GM12878 (cell line): Measurements from ENCODE around the gene RAPGEF6. TPM values are rescaled to one million over a fixed set of nuclear protein-coding genes. Genes with fewer than 3 reads are reported as not detected.

Experiments
- ATAC-seq: fragments of 200-7000 bp; cut with Tn5 transposase; 3 replicates; pipeline ENCODE4 v1.9.1; 2020; ENCODE audit warnings: mild to moderate bottlenecking, moderate library complexity
- BruUV-seq: library from RNA; stranded (reverse); fragments of 400-500 nt; replicated peaks from 2 replicates; lab custom pipeline; 2021; lab: Mats Ljungman, UMichigan
- CTCF ChIA-PET: fragments of 300-600 bp; sonication (Branson Sonifier 250); formaldehyde crosslinking; extraction: SDS; loops from one replicate; lab custom pipeline; 2021; ENCODE audit warnings: inconsistent platforms; lab: Yijun Ruan, JAX
- POLR2A ChIA-PET: fragments of 350-600 bp; formaldehyde crosslinking; extraction: SDS; loops from one replicate; lab custom pipeline; 2021; ENCODE audit warnings: inconsistent platforms; lab: Charles Lee
- RAD21 ChIA-PET: fragments of 300-600 bp; sonication (Branson Sonifier 250); formaldehyde crosslinking; loops from one replicate; lab custom pipeline; 2023; ENCODE audit warnings: antibody characterized with exemption; ENCODE audit not compliant: unreplicated experiment; lab: Charles Lee
- SMC1A ChIA-PET: fragments of 300-600 bp; sonication (Branson Sonifier 250); formaldehyde crosslinking; loops from one replicate; lab custom pipeline; 2023; ENCODE audit not compliant: unreplicated experiment, uncharacterized antibody; lab: Charles Lee
- DNase-seq: peaks from one replicate; pipeline ENCODE4 v3.0.0-alpha.2; 2011; ENCODE audit warnings: low read depth, low spot score
- FAIRE-seq: peaks from 3 replicates; lab custom pipeline; 2011; peaks lifted over from hg19 to GRCh38; lab: Jason Lieb, UNC
- H2AFZ ChIP-seq: 2 replicates; pipeline ENCODE4 v1.6.0; 2011; ENCODE audit warnings: low read depth, low read length, control low read depth; ENCODE audit not compliant: control insufficient read depth
- H3K27ac ChIP-seq: 2 replicates; pipeline ENCODE4 v1.5.1; 2011; ENCODE audit warnings: control low read depth; ENCODE audit not compliant: control insufficient read depth, insufficient read depth
- H3K27me3 ChIP-seq, 2 experiments: replicated peaks in 1 of 2; 2 replicates each; pipeline versions ENCODE4 v1.6.0 to v1.6.1; 2011; ENCODE audit warnings: low read length in 1 of 2; ENCODE audit not compliant: control insufficient read depth in 2 of 2, insufficient read depth in 2 of 2
- H3K36me3 ChIP-seq, 2 experiments: 2 replicates each; pipeline ENCODE4 v1.5.1; 2011; ENCODE audit warnings: low read length in 1 of 2; ENCODE audit not compliant: control insufficient read depth in 2 of 2, insufficient read depth in 2 of 2
- H3K4me1 ChIP-seq: 2 replicates; pipeline ENCODE4 v1.6.1; 2011; ENCODE audit warnings: mild to moderate bottlenecking, low read length, moderate library complexity, mixed read lengths; ENCODE audit not compliant: control insufficient read depth, insufficient read depth
- H3K4me2 ChIP-seq: 2 replicates; pipeline ENCODE4 v1.6.0; 2011; ENCODE audit warnings: control low read depth; ENCODE audit not compliant: control insufficient read depth, insufficient read depth
- H3K4me3 ChIP-seq: fragments of 200-600 bp; sonication (generic); 2 replicates; pipeline ENCODE4 v1.5.1; 2016
- H3K79me2 ChIP-seq: 2 replicates; pipeline ENCODE4 v1.6.0; 2011; ENCODE audit warnings: low read length; ENCODE audit not compliant: control insufficient read depth, insufficient read depth
- H3K9ac ChIP-seq: 2 replicates; pipeline ENCODE4 v1.8.0; 2011; ENCODE audit warnings: low read length, control low read depth, mixed read lengths; ENCODE audit not compliant: control insufficient read depth, insufficient read depth
- H3K9me3 ChIP-seq: replicated peaks from 3 replicates; pipeline ENCODE4 v1.5.1; 2011; ENCODE audit warnings: mild to moderate bottlenecking, low read length; ENCODE audit not compliant: control insufficient read depth, insufficient read depth
- H4K20me1 ChIP-seq: 2 replicates; pipeline ENCODE4 v1.6.0; 2011; ENCODE audit not compliant: control insufficient read depth, insufficient read depth
- BACH1 ChIP-seq: fragments of 450-650 bp; IDR thresholded peaks from 2 replicates; pipeline ENCODE4 v1.6.1; 2017; ENCODE audit warnings: mild to moderate bottlenecking, borderline replicate concordance
- GABPA ChIP-seq: IDR thresholded peaks from 2 replicates; pipeline ENCODE4 v1.6.1; 2014; ENCODE audit warnings: antibody characterized with exemption, low read depth, mild to moderate bottlenecking, inconsistent platforms
- MAX ChIP-seq: IDR thresholded peaks from 2 replicates; pipeline ENCODE4 v1.6.1; 2012; ENCODE audit warnings: low read depth, low read length, improper control_type of control experiment
- MTA3 ChIP-seq: IDR thresholded peaks from 2 replicates; pipeline ENCODE4 v1.6.1; 2012; ENCODE audit warnings: low read length, inconsistent platforms, borderline replicate concordance
- NFYA ChIP-seq: IDR thresholded peaks from 2 replicates; pipeline ENCODE4 v1.6.1; 2011; ENCODE audit warnings: low read depth, mild to moderate bottlenecking, low read length, improper control_type of control experiment, borderline replicate concordance
- NR2F1 ChIP-seq: fragments of 450-650 bp; conservative IDR thresholded peaks from 2 replicates; pipeline ENCODE4 v1.6.1; 2017; ENCODE audit warnings: mild to moderate bottlenecking
- PAX5 ChIP-seq: IDR thresholded peaks from 2 replicates; pipeline ENCODE4 v1.6.1; 2011; ENCODE audit warnings: low read depth, low read length, borderline replicate concordance
- RELB ChIP-seq: fragments of 450-650 bp; IDR thresholded peaks from 2 replicates; pipeline ENCODE4 v1.6.1; 2017; ENCODE audit warnings: low read depth, mild to moderate bottlenecking, moderate library complexity
- SMARCA5 ChIP-seq: fragments of 450-650 bp; IDR thresholded peaks from 2 replicates; pipeline ENCODE4 v1.6.1; 2017; ENCODE audit warnings: mild to moderate bottlenecking
- SREBF1 ChIP-seq: IDR thresholded peaks from 2 replicates; pipeline ENCODE4 v1.6.1; 2012; ENCODE audit warnings: mild to moderate bottlenecking, low read length
- SREBF2 ChIP-seq: IDR thresholded peaks from 2 replicates; pipeline ENCODE4 v1.6.1; 2012; ENCODE audit warnings: mild to moderate bottlenecking, low read length
- TCF12 ChIP-seq: IDR thresholded peaks from 2 replicates; pipeline ENCODE4 v1.6.1; 2011; ENCODE audit warnings: low read depth, mild to moderate bottlenecking, low read length
- ZBTB33 ChIP-seq: fragments of 450-650 bp; IDR thresholded peaks from 2 replicates; pipeline ENCODE4 v1.6.1; 2017; ENCODE audit warnings: mild to moderate bottlenecking
- ZNF622 ChIP-seq: fragments of 450-650 bp; IDR thresholded peaks from 2 replicates; pipeline ENCODE4 v1.6.1; 2017; ENCODE audit warnings: mild to moderate bottlenecking, inconsistent platforms
- WGBS: methylation state at CpG from one replicate; pipeline ENCODE4 v1.1.6; 2016; ENCODE audit warnings: low lambda C conversion rate; ENCODE audit not compliant: insufficient replicate concordance, insufficient coverage; ENCODE audit errors: missing lambda C conversion rate; 5-methylcytosine and 5-hydroxymethylcytosine counted together
- in situ Hi-C: fragments of 300-500 bp; cut with MboI; formaldehyde crosslinking; loops from 9 replicates; pipeline ENCODE4 v1.14.3; 2018; ENCODE audit warnings: mixed read lengths
- intact Hi-C: fragments of 100-400 bp; cut with micrococcal nuclease; formaldehyde crosslinking; loops from one replicate; pipeline ENCODE4 v1.14.2; 2022; ENCODE audit not compliant: unreplicated experiment
- polyA plus RNA-seq, 11 experiments: library from polyadenylated mRNA; depleted of rRNA in 4 of 11; unstranded in 6 of 11; stranded (reverse) in 5 of 11; fragments of >200 nt; fragmentation: Nextera tagmentation in 4 of 11; fragmentation: Illumina TruSeq in 1 of 11; extraction: Ambion mirVana in 4 of 11; extraction: Trizol in 1 of 11; gene quantifications; 1 replicate in 1 of 11; 2 replicates in 10 of 11; pipeline versions ENCODE4 v1.2.1 to v1.2.3, GENCODE V29; 2011 to 2016; ENCODE audit warnings: inconsistent platforms in 2 of 11, missing spikeins in 2 of 11, low read depth in 1 of 11
- total RNA-seq, 4 experiments: library from RNA; depleted of rRNA in 3 of 4; stranded (reverse); fragments of >200 nt in 3 of 4; fragmentation: Illumina TruSeq in 1 of 4; extraction: Trizol in 1 of 4; gene quantifications; 2 replicates each; pipeline versions ENCODE4 v1.2.1 to v1.2.3, GENCODE V29; 2013 to 2021

The RAPGEF6 gene
- total and polyA plus RNA-seq, 10 of the 15 experiments (the other 5 are each of a cell fraction or from before 2014, with no cell fraction given), result 2.9 to 24.0 (median 14.2) TPM

- no peak for TF ChIP-seq ZBTB33
- no peak for TF ChIP-seq ZNF622
- TF ChIP-seq SMARCA5, result no peak
Measured at GRCh38 chr5:131610198-131611063, 24.6 kb downstream of the RAPGEF6 start (continued).

- no peak for FAIRE-seq
- DNase-seq, result no peak
- H2AFZ ChIP-seq, result no peak overlapping the region
- no peak overlapping the region for H3K27ac ChIP-seq
- no peak overlapping the region for H3K4me3 ChIP-seq
- CTCF ChIA-PET, result no interaction called here
- POLR2A ChIA-PET, result no interaction called here
- BruUV-seq, result no TSS peak
- in situ Hi-C loops, result no loop called here
- H3K9me3 ChIP-seq, result peaks cover 5% of the 10 kb centered on the region; the same call in 2 of the 3 replicates
- peaks cover 76% of the 10 kb centered on the region for H3K79me2 ChIP-seq
- H3K36me3 ChIP-seq, result peaks cover 0 to 2% of the 10 kb centered on the region in 2 experiments; a peak in 2 of 4 replicates
- H3K4me2 ChIP-seq, result no peak overlapping the region
- H3K4me1 ChIP-seq, result peaks cover 4% of the 10 kb centered on the region
- RAD21 ChIA-PET, result no interaction called here
- no peaks in the 10 kb centered on the region for H3K27me3 ChIP-seq
- WGBS, result 100% methylated on average over 1 of the region's 1 CpG
- no peak for TF ChIP-seq MAX
- no peak for TF ChIP-seq SREBF1
- TF ChIP-seq GABPA, result no peak
- no peak for TF ChIP-seq RELB
- TF ChIP-seq NR2F1, result no peak
- no peak for TF ChIP-seq TCF12
- no peak for TF ChIP-seq MTA3
- TF ChIP-seq PAX5, result no peak
- TF ChIP-seq NFYA, result no peak
- TF ChIP-seq BACH1, result no peak
- TF ChIP-seq SREBF2, result no peak
- no peak for ATAC-seq
- H3K9ac ChIP-seq, result no peak overlapping the region
- H4K20me1 ChIP-seq, result no peaks in the 10 kb centered on the region
- intact Hi-C loops, result no loop called here
- SMC1A ChIA-PET, result interaction anchor here (1.1 to 2.8 kb wide), 3 partner anchors 8 to 21 kb away, joined by 3 to 9 read pairs (median 5); no protein-coding TSS in a partner anchor
Measured at GRCh38 chr5:131609774-131610173, 25.3 kb downstream of the RAPGEF6 start.
